HCEC 1CT (cell line): ENCODE data around the gene AMH.

Source experiments
- DNase-seq: peaks from one replicate; pipeline ENCODE4 v3.0.0-alpha.2; 2017

Gene AMH

GRCh38 chr19:2251106-2252054 is 2.3 kb downstream of the AMH start:
- no peak for DNase-seq

GRCh38 chr19:2252055-2252796 is 3.1 kb downstream of the AMH start:
- DNase-seq = no peak

GRCh38 chr19:2252797-2253105 is 3.6 kb downstream of the AMH start:
- DNase-seq = no peak

- DNase-seq = no peak
These were observed 4.3 kb downstream of the AMH start for GRCh38 chr19:2253106-2254063.

GRCh38 chr19:2254064-2254872 is 5.1 kb downstream of the AMH start:
- DNase-seq = no peak

GRCh38 chr19:2255112-2255845 is 6.2 kb downstream of the AMH start:
- DNase-seq = no peak

GRCh38 chr19:2255982-2256685 is 7.0 kb downstream of the AMH start, which contains the start of gene JSRP1:
Gene JSRP1 (minus strand): TSS chr19:2256417. CDS start chr19:2255314, 1,103 bp downstream.
- DNase-seq = no peak

GRCh38 chr19:2259336-2259735 is 10.2 kb downstream of the AMH start:
- DNase-seq = peak; percentile 45

- no peak for DNase-seq
These were observed 11.2 kb downstream of the AMH start for GRCh38 chr19:2260341-2260805.

- peak; percentile 17 for DNase-seq
These were observed 12.5 kb downstream of the AMH start for GRCh38 chr19:2261438-2262172.

- peak; percentile 72 for DNase-seq
These were observed 17.3 kb downstream of the AMH start for GRCh38 chr19:2266183-2266993.

- no peak for DNase-seq
These were observed 19.3 kb downstream of the AMH start for GRCh38 chr19:2268480-2268830.

GRCh38 chr19:2268861-2269243 is 19.7 kb downstream of the AMH start:
- DNase-seq = no peak

GRCh38 chr19:2269244-2270156 is 20.4 kb downstream of the AMH start:
- DNase-seq = peak; percentile 97

- peak; percentile 30 for DNase-seq
These were observed 21.0 kb downstream of the AMH start for GRCh38 chr19:2270157-2270422.

GRCh38 chr19:2270423-2271233 is 21.5 kb downstream of the AMH start:
- peak; percentile 85 for DNase-seq
